ENCODE data around the gene CCR1.

Gene CCR1

GRCh38 chr3:46154311-46154710 lies 53.8 kb downstream of the CCR1 start:
- TF ChIP-seq CTCF (IDR thresholded peaks at IDR 0.05) = no peak
- H3K36me3 Mint-ChIP-seq (ENCODE audit: low read depth) = no peaks in the 10 kb centered on the region
- no peak for DNase-seq
- no peak overlapping the region for H3K4me3 Mint-ChIP-seq
- peaks cover 11% of the 10 kb centered on the region for H3K27me3 Mint-ChIP-seq (ENCODE audit: low read depth, poor library complexity)
- no peaks in the 10 kb centered on the region for H3K4me1 Mint-ChIP-seq
- H3K27ac Mint-ChIP-seq = no peak overlapping the region
- peaks cover 7% of the 10 kb centered on the region for H3K9me3 Mint-ChIP-seq

All from nephron progenitor cell (in vitro differentiated cells).